Activated CD8-positive, alpha-beta memory T cell treated with anti-CD3 and anti-CD28 coated beads, Interleukin-2, amount 50 U/mL, for 24 hours (primary cell): Measurements from ENCODE around the gene FAAP20.

ENCODE experiments used
- DNase-seq: peaks from one replicate; pipeline ENCODE4 v3.0.0-alpha.2; 2020; ENCODE audit errors: extremely low read depth

Gene FAAP20, protein sequence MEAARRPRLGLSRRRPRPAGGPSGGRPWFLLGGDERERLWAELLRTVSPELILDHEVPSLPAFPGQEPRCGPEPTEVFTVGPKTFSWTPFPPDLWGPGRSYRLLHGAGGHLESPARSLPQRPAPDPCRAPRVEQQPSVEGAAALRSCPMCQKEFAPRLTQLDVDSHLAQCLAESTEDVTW

DNA sequence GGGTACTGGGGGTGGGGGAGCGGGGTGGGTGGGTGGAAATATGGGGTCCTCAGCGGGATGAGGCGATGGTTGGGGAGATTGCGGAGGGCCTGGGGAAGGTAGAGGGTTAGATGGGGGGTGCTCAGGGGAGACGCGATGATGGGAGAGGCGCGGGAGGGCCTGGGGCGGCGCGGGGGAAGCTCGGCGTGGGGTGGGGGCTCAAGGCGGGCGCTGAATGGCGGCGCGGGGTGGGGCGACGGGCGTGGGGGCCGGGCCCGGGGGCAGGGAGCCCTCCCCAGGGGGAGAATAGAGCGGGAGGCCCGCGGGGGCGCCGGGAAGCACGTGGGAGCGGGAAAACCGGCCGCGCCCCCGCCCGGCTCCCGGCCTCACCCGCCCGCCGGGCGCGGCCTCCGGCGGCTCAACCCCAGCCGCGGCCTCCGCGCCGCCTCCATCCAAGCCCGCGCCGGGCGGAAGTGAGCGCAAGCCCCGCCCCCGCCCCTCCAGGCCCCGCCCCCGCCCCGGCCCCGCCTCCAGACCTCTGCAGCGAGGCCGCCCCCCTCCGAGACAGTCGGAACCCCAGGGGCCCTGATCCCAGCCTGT lies at the start of gene FAAP20:
FAAP20 (minus strand) TSS at position 454 of the 579 bp plus-strand sequence; CDS start at position 431, 23 bp downstream.
- no peak for DNase-seq

DNA sequence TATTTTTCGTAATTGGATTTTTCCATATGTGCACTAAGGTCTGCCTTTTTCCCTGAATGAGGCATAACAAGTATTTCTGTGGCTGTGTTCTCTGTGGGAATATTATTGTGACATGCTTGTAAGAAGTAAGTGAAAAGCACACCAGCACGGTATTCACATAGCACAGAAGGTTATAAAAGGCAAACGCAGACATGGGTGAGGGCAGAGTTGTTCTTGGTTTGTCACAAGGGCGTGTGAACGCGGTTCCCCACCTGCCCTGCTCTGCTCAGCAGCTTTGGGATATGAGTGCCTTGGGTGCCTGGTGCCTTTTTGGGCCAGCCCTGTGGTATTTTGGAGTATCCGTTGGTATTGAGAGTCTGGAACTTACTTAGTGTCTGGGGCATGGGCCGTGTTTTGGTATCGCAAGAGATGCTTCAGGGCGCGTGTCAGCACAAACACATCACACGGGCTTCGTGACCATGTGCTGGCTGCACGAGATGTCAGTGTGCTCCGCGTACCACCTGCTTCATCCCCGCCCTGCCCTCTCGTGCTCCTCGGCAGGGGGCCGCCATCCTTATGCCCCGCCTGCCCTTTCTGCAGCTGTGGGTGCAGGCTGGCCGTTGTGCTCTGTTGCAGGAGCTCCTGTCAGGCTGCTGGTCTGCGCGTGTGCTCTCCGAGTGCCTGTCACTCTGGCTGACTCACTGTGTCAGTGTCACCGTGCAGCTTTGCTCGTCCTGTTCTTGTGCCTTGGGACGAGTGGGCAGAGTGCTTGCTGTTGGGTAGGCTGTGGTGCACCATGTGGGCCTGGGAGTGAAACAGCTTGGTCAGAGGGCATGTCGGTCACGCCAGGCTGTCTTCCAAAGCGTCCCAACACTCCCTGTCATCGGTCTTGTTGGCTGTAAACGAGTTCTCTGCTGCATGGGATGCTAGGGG lies 48.5 kb upstream of the FAAP20 start:
- DNase-seq = no peak

DNA sequence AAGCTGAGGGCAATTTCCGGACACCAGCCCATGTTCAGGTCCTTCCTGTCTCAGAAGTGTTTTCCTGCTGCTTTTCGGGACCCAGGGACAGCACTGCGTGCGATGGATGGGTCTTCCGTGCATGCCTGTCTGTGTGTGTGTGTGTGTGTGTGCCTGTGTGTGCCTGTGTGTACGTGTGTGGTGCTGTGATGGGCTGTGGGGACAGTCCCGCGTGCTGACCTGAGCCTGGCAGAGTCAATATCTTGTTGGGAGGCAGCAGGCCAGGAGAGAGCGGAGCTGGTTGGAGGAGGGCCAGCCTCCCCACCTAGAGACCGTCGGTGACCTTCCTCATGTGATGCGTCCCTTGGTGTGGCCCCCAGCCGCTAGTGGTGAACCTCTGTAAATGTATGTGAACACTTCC lies 47.2 kb upstream of the FAAP20 start:
- DNase-seq = no peak

DNA sequence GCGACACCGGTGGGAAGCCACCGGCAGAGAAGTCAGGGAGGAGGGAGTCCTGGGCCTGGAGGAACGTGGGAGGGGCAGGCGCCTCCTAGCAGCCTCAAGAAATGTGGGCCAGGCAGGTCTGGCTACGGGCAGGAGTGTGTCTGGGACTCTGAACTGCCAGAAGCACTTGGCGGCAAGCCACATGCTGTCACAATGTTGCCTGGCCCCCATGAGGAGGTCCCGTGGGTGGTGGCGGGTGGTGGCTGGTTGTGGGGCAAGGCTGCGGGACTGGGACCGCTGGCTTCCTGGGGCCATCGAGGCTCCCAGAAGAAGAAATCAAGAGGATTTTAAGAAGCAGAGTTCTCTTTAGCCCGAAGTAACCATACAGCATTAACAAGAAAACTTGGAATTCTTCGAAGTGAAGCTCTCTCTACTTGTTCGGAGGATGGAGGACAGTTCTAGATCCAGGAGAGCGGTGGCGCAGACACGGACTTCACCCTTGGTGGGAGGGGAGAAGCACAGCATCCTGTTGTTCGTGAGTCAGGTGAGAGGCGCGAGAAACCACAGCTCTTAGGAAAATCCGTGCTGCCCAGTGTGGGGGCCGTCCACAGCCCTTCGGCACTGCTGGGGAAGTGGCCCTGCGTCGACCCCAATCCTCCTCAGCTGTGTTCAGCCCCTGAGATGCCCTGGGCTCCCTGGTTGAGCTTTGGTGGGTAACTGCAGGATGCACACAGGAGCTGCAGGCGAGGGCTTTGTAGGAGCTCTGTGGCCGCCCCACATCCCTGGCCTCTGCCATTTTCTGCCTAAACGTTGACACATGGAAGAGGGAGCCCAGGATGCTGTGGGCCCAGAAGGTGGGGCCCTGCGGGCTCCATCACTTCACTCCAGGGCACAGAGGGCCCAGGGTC lies 45.9 kb upstream of the FAAP20 start:
- no peak for DNase-seq

DNA sequence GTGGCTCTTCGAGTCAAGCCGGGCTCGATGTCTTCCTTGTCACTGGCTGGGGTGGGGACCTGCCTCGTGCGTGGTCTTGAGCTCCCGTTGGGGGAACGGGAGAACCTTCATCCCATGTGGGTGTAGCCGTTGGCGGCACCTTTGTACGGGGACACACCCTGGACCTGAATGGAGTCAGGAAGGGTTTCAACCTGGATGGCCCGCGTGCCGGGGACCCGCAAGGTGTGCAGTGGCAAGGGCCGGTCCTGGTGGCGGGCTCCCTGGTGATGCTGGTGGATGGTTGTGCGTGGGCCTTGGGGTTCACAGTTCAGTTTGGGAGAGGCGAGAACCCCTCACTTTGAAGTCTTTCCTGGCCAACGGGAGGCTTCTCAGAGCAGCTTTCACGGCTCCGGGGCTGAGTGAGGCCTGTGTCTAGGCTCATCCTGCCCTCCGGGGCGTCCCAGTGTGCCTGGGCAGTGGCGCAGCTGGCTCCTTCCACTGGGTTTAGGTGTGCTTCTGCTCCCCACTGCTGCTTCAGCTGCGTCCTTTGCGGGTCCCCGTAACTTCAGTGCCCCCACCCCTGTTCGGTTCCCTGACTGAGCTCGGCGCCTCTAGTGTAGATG lies 44.9 kb upstream of the FAAP20 start:
- DNase-seq = no peak

DNA sequence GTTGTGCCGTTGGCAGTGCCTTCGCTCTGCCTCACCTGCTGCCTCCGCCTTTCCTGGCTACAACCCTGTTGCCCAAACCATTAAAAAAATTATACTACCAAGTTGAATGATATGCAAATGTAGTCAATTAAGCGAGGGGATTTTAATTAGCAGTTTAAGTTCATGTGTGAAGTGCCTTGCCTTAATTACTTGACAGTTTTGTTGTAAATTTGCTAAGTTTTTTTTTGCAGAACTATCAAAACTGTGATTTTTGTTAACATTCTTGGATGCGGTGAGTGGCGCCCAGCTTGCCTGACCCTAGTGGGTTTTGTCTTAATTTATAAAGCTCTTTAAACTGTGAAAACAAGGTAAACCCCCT lies 44.4 kb upstream of the FAAP20 start:
- no peak for DNase-seq

DNA sequence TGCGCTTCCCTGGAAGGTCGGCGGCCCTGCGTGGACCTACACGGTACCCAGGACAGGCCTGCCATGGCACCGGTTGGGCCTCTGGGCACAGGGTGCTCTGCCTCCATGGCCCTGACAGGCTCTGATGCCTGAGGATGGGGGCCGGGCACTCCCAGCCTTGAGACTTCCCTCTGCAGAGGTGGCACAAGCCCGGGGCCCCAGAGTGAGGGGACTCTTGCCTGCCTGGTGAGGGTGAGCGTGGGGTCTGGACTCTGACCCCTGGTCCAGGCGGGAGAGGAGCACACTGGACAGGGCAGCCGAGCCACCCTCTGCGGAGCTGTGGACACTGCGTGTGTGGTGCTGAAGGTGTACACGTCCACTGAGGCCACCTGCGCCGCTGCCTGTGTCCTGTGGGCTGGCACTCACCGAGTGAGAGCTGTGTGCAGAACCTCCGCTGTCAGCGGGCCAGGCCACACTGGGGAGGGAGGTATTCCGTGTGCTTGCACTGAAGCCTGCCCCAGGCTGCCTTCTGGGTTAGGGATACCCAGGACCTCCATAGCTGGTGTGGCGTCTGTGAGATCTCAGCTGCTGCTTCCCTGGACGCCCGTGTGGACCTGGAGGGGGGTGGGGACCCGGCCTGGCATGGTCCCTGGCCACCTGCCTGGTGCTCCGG lies 43.9 kb upstream of the FAAP20 start:
- DNase-seq = no peak

DNA sequence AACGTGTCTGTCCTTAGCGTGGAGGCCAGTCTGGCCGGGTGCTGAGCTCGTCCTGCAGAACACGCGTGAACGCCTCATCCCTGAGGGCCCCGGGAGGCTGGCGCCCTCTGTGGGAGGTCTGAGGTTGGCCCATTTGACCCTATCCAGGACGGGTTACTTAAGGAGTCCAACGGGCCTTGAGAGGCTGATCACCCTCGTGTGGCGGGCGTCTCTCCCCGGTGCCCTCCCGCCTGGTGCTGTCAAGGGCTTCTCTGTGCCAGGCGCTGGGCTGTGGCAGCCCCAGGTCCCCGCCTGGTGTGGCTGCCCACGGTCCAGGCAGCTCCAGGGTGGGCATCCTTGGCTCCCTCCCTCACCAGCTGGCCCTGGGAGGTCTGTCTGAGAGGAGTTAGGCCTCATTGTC lies 43.2 kb upstream of the FAAP20 start:
- DNase-seq = no peak

DNA sequence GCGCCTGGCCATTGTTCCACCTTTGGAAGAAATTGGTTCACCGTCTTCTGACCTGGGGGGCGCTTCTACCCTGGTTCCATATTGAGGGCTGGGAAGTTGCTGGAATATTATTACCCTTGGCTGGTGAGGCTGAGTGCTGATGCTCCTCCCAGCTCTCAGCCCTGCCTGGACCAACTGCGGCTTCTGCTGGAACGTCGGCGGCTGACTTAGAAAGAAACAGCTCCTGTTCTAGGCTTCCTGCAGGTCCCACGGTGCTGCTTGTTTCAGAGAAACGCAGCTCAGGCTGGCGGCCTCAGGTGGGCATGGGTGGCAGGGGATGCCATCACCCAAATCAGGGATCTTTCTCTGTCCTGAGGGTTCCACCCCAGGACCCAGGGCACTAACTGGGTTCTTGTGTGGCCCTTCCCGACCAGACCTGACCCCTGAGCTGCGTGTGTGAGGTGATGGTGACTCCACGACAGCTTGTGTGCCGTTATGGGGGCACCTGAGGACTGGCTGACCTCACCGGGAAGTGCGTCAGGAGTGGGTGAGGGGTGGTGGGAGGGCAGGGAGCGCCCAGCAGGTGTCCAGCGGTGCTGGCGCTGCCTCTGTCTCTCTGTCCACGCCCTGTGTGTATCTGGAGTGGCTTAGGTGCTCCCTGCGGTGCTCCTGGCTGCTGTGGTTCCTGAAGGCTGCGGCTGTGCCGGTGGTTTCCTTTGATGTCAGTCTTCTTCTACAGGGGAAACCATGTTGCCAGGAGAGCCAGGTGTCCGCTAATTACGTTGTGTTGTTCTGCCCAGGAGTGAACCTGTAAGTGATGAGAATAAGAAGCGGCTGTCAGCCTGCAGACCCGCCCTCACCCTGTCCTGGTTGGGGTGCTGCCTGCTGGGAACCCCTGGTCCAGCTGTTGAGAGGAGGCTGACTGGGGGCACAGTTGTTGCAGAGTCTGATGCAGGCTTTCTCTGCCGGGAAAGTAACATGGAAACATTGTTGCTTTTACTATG lies 42.4 kb upstream of the FAAP20 start:
- DNase-seq = no peak

DNA sequence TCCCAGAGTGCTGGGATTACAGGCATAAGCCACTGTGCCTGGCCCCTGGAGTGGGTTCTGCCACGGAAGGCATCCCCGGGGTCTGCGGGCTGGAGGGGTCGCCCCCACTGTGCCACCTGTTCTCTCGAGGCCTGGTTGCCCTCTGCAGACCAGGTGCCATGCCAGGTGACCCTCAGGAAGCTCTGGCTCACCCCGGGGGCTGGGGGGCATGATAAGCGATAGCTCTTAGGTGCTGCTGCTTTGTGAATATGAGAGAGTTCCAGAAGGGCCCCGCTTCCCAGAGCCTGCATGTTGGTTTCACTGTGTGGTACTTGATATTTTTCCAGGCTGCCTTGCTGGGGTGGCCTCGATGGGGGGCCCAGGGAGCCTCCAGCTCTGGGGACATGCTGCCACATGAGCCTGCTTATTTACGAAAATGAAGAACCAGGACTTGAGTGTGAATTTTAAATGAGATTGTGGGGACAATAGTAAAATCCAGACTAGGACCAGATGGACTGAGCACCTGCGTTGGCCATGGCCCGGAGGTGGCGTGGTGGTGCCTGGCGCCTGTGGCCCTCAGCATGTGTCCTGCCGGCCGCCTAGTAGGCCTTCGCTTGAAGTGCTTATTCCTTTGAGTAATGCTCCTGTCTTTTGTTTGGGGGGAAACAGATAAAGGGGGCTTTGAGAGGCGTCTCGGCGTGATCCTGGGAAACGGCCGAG lies 40.9 kb upstream of the FAAP20 start:
- DNase-seq = no peak

DNA sequence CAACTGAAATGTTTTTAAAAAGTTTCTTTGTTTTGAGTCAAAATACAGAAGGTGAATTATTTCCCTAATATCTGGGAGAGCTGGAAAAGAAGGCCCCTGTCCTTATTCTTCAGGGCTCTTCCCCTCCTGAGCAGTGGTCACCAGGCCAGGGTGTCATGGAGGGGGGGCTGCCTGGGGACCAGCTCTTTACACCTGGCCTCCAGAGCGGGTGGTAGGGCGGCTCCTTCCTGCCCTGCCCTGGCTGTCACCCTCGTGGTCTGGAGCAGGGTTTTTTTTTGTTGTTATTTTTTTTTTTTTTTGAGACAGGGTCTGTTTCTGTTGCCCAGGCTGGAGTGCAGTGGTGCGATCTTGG lies 40.2 kb upstream of the FAAP20 start:
- DNase-seq = no peak

DNA sequence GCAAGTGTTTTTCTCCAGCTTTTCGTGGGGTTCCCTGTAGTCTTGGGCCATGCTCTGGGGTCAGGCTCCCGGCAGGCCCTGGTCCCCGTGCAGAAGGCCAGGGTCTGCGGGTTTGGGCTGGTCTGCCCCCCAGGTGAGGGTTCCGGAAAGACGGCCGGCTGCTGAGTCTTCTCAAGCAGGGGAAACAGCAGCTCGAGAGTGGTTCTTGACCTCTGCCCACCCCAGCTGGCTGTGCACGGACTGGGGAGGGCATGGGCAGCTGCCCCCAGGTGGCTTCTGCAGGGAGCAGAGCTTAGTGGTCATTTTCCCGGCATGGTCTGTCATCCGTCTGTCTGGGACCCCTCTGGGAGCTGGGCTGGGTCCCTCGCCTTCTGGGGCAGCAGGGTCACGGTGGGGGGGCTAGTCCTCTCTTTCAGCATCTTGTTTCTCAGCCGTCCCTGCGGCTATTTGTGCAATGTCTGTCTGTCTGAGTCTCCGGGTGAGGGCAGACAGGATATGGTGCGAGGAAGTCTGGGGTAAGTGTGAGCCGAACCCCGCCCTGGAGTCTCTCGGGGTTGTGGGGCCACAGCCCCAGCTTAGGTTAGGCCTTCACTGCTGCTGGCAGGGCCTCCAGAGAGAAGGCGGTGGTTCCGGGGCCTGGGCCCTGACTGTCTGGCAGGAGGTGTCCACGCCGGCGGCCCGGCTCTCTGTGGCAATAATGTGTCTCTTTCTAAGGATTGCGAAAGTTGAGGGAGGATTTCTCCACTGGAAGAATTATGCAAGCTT lies 39.6 kb upstream of the FAAP20 start:
- no peak for DNase-seq

DNA sequence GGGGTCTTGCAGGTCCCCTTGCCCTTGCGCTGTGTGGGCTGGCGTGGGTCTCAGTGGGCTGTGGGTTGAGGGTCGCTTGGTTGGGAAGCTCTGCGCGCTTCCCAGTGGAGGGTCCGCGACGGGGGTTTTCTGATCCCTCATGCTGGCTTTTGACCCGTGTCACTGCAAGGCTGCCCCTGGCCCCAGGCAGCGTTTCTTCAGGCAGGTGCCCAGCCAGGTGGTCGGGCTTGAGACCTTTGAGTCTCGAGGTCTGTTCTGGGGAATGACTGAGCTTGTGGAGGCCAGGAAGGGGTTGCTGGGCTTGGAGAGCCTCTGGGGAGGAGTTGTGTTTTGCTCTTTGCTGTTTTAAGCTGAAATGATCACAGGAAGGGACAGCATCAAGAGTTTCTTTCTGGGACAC lies 38.9 kb upstream of the FAAP20 start:
- no peak for DNase-seq

DNA sequence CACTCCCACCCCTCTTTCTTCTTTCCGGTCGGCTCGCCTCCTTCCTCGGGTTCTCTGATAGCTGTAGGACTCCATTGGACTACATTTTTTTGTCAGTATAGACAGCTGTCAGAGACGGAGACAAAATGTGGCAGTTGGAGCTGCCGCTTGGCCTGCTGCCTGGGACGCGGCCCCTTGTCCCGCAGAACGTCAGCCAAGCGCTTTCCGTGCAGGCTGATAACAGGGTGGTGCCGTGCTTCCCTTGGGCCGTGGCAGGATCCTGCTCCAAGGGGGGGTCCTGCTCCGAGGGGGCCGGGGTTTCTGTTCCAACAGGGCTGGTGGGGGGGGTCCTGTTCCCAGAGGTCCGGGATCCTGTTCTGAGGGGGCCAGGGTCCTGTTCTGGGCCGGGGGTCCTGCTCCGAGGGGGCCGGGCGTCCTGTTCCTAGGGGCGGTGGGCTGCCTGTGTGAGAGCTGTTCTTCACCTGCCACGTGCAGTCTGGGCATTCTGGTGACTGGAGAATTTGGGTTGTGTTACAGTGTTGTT lies 38.4 kb upstream of the FAAP20 start:
- DNase-seq = no peak

DNA sequence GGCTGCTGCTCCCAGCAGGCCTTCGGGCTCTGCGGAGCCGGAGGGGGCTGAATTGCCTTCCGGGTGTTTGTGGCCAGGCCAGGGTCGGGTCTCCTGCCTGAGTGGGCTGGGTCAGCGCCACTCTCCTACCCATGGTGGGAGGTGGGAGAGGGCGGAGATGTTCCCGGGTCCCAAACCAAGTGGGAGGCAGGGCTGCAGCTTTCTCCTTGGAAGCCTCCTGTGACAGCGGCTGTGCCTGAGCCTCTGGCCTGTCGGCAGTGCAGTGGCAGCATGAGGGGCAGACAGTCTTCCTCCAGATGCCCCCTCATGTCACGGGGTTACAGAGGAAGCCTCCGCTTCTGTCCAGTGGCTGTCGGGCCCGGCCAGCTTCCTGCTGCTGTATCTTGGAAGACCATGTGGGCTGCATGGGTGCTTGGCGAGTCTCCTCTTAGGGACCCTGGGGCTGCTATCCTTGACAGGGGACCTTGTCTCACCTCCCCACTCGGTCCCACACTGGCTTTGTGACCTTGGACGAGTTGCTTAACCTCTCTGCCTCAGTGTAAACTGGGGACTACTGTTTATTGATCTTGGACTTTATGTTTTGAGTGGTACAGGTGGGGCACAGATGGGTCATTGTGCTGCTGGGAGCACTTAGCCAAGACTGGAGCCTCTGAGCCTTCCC lies 37.8 kb upstream of the FAAP20 start:
- DNase-seq = no peak

DNA sequence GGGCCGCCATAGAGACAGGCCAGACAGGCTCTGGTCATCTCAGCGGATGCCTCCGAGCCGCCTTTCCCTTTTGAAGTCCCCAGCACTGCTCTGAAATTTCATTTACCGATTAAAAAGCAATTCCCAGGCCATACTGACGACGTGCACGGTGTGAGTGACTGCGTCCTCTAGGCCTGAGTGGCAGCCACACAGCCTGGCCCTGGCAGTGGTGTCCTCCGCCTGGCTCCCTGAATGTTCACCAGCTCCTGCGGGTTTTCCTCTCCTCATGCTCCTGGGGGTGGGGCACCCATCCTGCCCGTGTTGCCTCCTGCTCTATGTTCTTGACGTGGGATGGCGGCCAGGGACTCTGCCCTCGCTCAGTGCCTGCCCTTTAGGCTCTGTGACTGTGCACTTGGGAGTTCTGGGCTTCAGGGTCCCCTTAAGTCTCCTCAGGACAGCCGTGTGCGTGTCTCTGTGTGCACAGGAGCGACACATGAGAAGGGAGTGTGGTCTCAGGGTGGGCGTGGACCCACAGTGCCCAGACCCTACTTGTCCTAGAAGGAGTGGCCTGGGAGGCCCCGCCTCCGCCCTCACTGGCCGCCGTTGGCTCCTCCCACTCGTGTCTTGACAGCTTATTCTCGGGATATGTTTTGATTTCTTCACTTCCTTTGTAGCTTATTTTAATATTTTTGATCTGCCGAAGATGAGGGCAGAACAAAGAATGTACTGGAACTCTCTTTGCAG lies 37.1 kb upstream of the FAAP20 start:
- DNase-seq = no peak
